Measurements from ENCODE around the gene CPSF3.
"Not testable (repeated sequence)": the region's sequence is repeated elsewhere in the genome, so short reads cannot be mapped to it uniquely, and the experiment has no call there.

CPSF3 gene

GRCh38 chr2:9397201-9397600 lies 26.3 kb upstream of the CPSF3 start:
- no peak for DNase-seq

- DNase-seq = not testable (repeated sequence)
These were observed 25.2 kb upstream of the CPSF3 start for GRCh38 chr2:9398251-9398650.

- DNase-seq = no peak
These were observed 24.3 kb upstream of the CPSF3 start for GRCh38 chr2:9398881-9399780.

GRCh38 chr2:9400268-9401058 lies 23.0 kb upstream of the CPSF3 start:
- DNase-seq = no peak

GRCh38 chr2:9401059-9401547 lies 22.4 kb upstream of the CPSF3 start:
- DNase-seq = no peak

- no peak for DNase-seq
These were observed 21.6 kb upstream of the CPSF3 start for GRCh38 chr2:9401646-9402371.

GRCh38 chr2:9403924-9404323 lies 19.5 kb upstream of the CPSF3 start:
- DNase-seq = no peak

- no peak for DNase-seq
These were observed 19.0 kb upstream of the CPSF3 start for GRCh38 chr2:9404451-9404850.

- no peak for DNase-seq
These were observed 17.8 kb upstream of the CPSF3 start for GRCh38 chr2:9405636-9406035.

GRCh38 chr2:9406529-9407362 lies 16.7 kb upstream of the CPSF3 start:
- DNase-seq = no peak

GRCh38 chr2:9407363-9407811 lies 16.1 kb upstream of the CPSF3 start:
- DNase-seq = no peak

GRCh38 chr2:9408641-9409151 lies 14.8 kb upstream of the CPSF3 start:
- DNase-seq = no peak

GRCh38 chr2:9410108-9410507 lies 13.3 kb upstream of the CPSF3 start:
- DNase-seq = no peak

- no peak for DNase-seq
These were observed 10.7 kb upstream of the CPSF3 start for GRCh38 chr2:9412781-9413180.

GRCh38 chr2:9415516-9416169 lies 7.8 kb upstream of the CPSF3 start:
- no peak for DNase-seq

- DNase-seq = no peak
These were observed 7.0 kb upstream of the CPSF3 start for GRCh38 chr2:9416267-9416961.

GRCh38 chr2:9416962-9417316 lies 6.5 kb upstream of the CPSF3 start:
- no peak for DNase-seq

- no peak for DNase-seq
These were observed 5.7 kb upstream of the CPSF3 start for GRCh38 chr2:9417725-9418124.

GRCh38 chr2:9418746-9419145 lies 4.7 kb upstream of the CPSF3 start:
- DNase-seq = no peak

GRCh38 chr2:9419541-9419940 lies 3.9 kb upstream of the CPSF3 start:
- DNase-seq = no peak

GRCh38 chr2:9420495-9420894 lies 3.0 kb upstream of the CPSF3 start:
- no peak for DNase-seq
